Activated naive CD8-positive, alpha-beta T cell treated with anti-CD3 and anti-CD28 coated beads, Interleukin-2, amount 50 U/mL, for 16 hours (primary cell): ENCODE measurements around the gene FBXO2.
A peak's percentile ranks its signal among the peaks of the same experiment; 100 is the strongest.

ENCODE experiments used
- DNase-seq: peaks from one replicate; pipeline ENCODE4 v3.0.0-alpha.2; 2020; ENCODE audit warnings: low read depth, low spot score

The FBXO2 gene

DNA sequence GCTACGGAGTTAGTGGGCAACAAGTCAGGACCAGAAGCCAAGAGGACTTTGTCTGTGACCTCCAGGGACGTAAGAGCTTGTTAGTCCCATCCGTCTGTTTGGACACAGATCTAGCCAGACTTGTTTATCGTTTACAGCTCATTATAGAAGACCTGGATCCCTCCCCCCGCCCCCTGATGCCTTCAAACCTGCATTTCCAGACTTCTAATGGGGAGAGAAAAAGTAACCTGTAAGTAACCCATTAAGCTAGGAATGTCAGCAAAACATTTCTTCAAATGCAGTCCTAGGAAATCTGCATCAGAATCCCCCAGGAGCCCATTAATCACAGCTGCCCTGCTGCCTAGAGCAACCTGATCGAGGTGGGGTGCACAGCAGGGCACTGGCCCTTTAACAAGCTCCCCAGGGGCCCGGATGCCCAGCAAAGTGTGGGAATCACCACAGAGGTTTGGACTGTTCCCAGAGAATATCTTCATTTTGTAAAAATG lies 28.1 kb upstream of the FBXO2 start:
- DNase-seq, result no peak

DNA sequence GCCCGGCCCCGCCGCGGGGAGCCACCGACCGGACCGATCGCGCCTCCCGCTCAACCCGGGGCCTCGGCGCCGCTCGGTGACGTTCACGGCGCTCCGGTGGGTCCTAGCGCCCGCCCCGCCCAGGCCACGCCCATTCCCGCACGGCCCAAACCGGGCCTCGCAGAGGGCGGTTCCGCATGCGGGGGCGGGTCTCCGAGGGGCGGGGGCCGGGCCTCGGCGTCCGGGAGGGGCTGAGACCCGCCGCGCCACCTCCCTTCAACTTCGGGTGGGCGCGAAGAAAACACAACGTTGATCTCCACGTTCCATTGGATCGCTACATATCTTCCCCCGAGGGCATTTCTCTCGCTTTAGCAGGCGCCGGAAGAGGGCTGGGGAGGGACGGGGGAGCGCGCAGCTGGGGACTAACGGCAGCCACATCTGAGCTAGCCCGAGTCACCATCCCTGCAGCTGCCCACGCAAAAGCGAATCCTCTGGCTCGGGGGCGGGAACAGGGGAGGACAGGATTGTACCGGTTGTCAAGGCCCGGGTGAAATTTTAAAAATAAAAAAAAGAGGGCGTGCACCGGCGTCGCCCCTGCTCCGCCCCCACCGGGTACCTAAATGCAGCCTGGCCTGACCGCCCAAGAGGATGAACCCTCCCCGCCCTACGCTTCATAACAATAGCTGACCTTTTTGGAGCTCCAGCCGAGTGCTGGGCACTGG lies 27.0 kb upstream of the FBXO2 start, which contains the start of gene MAD2L2:
Gene MAD2L2, minus strand, starts transcription at position 78 of the 701 bp plus-strand sequence. CDS start 547 bp downstream, outside the sequence.
- peak; percentile 81 for DNase-seq

DNA sequence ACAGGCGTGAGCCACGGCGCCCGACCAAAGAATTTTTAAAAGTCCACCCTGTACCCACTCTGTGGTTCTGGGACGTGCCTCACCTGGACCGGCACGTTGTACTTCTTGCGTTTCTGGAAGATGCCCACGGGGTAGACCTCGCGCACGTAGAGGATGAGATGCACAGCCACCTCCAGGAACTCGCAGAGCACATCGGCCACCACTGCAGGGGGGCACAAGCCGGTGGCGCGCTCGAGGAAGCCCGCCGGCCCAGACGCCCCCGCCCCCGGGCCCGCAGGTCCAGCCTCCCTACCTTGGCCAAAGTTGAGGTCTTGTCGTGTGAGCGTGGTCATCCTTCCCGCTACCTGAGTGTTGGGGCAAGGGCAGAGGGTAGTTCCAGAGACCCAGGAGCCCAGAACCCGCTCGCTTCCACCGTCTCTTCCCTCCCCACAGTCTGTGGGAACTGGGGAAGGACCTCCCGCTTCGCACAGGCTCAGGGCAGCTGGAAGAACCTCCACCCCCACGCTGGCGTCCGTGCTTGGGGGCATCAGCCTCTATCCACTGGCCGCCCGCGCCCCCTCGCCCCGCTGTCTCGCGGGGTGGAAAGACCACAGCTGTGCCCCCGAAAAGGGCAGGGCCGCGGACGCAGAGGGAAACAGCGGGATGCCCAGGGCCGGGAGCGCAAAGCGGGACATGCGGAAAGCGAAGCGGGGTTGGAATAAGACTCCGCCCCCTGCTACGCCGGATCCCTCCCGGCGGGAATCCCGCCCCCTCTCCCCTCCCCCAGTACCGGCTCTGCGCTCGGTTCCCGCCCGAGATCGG lies 26.2 kb upstream of the FBXO2 start:
- no peak for DNase-seq

DNA sequence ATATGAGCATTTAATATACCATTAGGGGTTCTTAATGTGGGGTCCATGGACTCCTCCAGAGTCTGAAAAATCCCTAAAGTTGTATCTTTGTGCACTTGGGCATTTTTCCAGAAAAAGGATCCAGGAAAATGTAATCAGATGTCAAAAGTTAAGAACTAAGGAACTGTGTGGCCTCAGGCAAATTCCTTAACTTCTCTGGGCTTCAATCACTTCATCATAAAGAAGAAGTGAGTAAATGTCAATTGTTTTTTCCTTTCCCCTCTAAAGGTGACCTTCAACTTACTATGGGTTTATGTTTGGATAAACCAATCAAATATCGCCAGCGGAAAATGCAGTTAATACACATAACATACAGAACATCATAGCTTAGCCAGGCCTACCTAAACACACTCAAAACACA lies 24.2 kb upstream of the FBXO2 start:
- no peak for DNase-seq

DNA sequence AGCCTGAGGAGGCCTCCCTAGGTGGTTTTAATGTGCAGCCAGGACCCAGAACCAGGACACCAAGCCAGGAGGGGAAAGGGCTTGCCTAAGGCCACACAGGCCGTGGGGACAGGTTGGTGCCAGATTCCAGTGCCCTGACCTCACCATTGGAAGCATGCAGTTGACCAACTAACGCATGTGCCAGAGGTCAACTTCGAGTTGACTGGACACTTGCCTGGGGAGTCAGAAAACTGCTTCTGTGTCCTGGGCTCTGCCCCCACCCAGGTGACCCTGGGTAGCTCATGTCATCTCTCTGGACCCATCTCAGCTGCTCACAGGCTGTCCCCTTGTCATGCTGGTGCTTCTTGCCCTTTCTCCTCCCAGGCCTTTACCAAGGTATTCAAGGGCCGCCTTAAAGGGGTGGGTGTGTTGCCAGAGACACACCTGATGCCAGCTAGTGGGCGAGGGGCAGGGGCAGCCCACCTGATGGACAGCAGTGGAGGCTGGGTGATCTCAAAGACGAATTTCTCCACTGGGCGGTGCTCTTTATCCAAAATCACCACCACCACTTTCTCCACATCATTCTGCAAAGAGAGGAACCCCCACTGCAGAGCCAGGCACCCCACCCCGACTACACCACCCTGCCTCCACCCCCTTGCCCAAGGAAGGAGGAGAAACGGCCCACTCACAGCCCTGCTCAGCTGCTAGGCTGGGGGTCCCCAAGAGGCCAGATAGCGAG lies 22.3 kb upstream of the FBXO2 start:
- no peak for DNase-seq

DNA sequence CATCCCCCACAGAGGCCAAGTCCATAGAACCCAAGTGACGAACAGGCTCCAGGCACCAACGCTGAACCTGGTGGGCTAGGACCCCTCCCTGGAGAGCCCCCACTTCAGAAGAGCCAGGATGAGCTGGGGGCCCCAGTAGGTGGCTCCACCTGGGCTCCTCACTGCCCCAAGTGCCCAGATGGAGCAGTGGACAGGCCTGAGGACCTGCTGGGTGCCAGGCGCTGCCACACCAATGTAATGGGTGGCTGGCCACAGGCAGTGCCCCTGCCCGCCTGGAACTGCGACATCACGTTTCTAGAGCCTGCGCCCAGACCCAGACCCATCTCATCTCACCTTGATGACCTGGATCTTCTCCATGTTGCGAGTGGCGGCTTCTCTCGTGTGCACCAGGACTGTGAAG lies 21.1 kb upstream of the FBXO2 start:
- DNase-seq, result no peak

DNA sequence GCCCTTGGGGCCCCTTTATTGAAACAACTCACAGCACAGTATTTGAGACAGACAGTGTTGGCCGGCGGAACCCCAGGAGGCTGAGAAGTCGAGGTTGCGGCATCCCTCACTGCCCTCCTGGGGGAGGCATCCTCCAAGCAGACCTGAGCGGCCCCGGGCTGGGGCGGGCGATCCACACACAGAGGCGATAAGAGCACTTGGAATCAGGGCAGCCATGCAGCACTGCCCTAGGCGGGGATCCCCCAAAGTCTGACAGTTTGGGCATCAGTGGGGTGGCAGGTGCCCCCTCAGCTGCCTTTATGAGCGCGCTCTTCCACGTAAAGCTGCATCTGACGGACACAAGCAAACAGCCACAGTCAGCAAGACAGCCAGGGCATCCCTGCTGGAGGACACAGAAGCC lies 20.3 kb upstream of the FBXO2 start:
- DNase-seq, result no peak

DNA sequence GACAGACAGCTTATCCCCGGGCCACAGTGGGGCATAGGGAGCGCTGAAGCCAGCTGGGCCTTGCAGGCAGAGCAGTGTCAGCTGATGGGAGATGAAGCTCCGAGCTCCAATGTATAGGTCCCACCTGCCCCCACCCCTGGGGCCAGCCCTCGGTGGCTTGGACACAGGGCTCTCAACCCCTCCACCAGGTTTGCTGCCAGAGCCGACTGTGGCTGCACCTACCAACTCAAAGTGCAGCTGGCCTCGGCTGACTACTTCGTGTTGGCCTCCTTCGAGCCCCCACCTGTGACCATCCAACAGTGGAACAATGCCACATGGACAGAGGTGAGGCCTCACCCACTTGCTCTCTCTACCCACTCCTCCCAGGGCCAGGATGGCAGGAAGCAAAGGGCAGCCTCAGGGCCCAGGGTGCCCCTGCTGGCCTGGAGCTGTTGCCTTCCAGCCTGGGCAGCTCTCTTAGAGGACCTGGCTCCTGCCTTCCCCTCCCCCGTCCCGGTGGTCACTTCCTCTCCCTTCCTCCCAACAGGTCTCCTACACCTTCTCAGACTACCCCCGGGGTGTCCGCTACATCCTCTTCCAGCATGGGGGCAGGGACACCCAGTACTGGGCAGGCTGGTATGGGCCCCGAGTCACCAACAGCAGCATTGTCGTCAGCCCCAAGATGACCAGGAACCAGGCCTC lies 19.0 kb upstream of the FBXO2 start:
- DNase-seq, result no peak

DNA sequence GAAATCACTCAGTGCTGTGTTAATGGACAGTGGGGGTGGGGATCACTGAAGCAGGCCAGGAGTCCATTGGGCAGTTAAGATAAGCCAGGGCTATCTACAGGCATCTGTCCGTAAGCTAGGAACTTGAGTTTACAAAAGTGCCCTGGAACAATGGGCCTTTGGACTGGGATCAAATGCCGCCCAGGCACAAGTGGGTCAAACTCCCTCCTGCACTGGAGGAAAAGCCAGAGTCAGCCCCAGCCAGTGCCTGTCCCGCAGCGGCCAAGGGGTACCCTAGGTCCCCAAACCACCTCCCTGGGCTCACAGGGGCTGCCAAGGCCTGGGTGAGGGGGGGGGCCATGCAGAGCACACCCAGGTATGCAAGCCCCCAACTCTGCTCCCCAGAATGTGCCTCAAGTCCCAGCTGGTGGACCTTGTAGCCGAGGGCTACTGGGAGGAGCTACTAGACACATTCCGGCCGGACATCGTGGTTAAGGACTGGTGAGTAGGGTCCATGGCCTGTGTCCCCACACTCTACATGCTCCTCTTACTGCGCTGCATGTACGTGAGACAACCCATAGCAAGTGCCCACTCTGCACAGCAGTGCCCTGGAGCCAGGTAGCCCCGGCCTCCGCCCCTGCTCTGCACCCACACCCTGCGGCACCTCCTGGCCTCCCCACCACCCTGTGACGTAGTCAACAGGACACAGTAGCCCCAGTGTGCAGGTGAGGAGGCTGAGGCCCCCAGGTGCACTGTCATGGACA lies 17.5 kb upstream of the FBXO2 start:
- no peak for DNase-seq

DNA sequence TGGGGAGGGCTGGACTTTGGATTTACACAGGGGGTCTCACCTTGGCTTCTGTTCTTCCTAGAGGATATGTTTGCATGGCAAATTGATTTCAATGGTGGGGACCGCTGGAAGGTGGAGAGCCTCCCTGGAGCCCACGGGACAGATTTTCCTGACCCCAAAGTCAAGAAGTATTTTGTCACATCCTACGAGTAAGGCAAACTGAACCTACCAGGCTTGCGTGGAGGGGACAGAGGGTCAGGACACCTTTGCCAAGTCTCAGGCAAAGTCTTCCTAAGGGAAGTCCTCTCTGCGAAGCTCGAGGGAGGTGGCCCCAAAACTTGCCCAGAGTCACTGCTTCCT lies 16.9 kb upstream of the FBXO2 start:
- no peak for DNase-seq

DNA sequence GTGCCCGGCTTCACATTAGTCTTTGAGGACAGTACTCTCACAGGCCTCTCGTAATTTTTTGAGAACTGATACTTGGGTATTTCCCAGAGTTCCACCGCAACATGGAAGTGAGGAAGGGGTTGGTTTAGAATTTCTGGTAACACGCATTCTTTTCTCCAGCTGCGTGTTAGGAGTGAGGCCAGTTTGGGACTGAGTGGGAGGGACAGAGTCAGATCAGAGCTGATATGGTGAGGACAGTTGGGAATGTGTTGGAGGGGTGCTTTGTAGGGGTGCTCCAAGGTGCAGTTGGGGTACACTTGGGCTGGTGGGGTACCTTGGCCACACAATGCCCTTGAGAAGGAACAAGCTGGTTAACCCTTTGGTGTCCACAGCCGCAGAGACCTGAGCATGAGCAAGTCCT lies 16.5 kb upstream of the FBXO2 start:
- no peak for DNase-seq

DNA sequence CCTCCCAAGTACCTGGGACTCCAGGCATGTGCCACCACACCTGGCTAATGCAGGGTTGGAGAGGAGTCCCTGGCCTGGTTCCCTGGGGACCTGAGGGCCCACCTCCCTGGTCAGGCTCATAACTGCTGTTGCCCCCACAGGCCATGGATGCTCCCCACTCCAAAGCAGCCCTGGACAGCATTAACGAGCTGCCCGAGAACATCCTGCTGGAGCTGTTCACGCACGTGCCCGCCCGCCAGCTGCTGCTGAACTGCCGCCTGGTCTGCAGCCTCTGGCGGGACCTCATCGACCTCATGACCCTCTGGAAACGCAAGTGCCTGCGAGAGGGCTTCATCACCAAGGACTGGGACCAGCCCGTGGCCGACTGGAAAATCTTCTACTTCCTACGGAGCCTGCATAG lies 14.3 kb upstream of the FBXO2 start:
- no peak for DNase-seq

DNA sequence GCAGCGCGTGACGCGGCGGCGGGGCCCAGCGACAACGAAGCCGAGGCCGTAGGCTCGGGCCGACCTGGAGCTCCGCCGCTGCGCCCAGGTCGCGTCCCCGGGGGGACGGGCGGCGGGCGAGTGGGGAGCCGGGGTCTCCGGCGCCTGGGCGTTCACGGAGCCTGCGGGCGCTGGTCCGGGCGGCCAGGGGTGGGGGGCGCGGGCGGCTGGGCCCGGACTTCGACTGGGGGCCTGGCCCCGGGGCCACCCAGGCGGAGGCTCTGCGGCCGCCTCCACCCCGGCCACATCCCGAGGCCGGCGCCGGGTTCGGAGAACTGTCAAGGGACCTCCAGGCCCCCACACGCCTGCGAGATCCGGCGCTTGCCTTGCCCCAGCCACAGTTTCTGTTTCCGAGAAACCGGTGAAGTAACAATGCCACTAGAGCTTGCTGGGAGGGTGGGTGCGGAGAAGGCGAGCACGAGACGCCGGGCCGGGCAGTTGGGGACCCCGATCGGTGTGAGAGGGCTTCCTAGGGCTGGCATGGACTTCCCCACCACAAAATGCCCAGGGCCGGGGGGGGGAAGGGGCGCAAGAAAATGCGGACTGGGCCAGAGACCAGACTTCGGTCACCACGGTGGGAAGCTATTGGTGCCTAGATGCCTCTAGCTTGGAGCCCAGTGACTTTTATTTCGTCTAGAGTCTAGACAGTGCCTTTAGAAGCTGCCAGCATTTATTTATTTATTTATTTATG lies 10.3 kb upstream of the FBXO2 start:
- peak; percentile 28 for DNase-seq

DNA sequence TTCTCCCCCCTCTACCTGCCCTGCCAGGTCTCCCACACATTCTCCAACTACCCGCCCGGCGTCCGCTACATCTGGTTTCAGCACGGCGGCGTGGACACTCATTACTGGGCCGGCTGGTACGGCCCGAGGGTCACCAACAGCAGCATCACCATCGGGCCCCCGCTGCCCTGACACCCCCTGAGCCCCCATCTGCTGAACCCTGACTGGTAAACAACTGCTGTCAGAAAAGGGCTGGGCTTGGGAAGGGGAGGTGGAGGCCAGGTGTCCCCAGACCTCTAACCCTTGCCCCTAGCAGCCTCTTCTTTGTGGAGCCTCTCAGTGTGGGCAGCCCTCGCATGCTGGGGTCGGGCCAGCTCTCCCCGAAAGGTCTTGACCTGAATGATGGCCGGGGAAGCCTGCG lies 6.9 kb upstream of the FBXO2 start:
- no peak for DNase-seq

DNA sequence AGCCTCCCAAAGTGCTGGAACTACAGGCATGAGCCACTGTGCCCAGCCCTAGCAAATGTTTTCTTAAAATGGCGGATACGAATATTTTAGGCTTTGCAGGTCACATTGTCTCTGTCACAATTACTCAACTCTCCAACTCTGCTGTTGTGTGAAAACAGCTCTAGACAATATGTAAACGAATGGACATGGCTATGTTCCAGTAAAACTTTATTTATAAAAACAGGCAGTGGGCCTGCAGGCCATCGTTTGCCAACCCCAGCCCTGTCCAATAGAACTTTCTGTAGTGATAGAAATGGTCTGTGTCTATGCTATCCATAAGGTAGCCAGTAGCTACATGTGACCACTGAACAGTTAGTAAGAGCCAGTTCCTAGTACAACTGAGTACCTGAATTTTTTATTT lies 5.5 kb upstream of the FBXO2 start:
- no peak for DNase-seq

DNA sequence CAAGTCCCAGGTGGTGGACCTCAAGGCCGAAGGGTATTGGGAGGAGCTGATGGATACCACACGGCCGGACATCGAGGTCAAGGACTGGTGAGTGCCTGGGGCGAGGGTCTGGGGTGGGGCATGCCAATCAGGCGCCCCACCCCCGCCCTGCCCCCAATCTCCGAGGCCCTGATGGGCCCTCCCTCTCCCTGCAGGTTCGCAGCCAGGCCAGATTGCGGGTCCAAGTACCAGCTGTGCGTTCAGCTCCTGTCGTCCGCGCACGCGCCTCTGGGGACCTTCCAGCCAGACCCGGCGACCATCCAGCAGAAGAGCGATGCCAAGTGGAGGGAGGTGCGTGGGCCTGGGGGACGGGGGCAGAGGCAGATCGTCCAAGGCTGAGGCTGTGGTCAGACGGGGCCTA lies 4.3 kb upstream of the FBXO2 start:
- DNase-seq, result no peak

DNA sequence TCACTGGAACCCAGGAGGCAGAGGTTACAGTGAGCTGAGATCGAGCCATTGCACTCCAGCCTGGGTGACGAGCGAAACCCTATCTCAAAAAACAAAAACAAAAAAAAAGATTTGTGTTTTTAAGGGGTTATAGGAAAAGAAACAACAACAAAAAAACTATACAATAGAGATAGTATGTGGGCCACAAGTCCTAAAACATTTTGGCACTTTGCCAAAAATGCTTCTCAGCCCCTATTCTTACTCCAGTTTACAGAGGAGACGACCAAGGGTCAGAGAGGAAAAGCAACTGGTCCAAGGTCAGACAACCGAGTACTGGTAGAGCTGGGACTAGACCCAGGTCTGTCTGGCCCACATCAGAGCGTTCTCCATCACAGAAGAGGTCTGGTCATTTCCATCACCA lies 3.4 kb upstream of the FBXO2 start:
- no peak for DNase-seq

DNA sequence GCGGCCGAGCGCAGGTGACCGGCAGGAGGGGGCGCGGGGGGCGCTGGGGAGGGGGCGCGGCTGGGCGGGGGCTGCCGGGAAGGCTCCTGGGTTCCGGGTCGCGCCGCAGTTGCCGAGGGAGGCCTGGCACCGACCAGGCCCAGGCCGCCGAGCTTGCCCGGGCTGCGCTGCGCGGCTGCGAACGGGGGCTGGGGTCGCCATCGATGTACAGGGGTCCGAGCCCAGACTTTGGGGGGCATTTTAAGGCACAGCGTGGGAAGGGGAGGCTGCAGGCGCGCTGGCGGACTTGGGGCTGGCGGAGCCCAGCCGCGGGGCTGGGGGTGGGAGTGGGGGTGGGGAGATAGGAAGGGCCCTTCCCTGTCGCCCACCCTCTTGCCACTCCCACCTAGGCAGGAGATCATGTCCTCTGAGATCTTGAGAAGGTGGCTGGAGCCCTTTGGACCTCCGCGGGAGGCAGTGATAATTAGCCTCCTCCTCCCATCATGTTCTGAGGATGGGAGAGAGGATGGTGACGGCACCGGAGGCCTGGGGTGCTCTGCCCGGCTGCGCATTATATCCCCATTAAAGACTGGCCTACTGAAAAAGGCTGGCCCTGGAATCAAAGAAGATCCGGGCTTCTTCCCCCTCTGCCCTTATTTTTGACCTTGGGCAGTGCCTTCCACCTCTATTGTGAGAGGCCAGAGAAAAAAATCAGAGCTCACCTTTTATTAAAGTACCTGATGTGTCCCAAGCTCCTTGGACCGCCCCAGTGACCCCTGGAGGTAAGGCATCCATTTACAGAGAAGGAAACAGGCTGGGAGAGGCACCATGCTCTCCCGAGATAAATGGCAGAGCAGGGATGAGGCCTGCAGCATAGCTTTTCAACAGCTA lies 945 bp upstream of the FBXO2 start:
- DNase-seq, result no peak

DNA sequence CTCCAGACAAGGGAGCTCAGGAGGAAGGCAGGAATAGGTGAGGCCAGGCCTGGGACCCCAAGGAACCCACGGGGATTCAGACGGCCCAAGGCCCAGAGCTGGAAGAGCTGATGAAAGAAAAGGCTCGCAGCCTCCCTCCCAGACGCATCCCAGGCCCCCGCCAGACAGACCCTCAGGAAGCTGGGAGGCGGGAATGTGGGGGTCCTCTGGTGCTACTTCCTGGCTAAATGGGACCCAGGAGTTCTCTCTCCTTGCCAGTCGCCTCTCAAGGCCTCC lies 430 bp downstream of the FBXO2 start:
- DNase-seq, result no peak
